Fibroblast of lung (primary cell): Measurements from ENCODE around the gene GUCY2C. TPM values are rescaled to one million over a fixed set of nuclear protein-coding genes. Genes with fewer than 3 reads are reported as not detected.

Source experiments
- DNase-seq, 2 donors: peaks; one replicate each; pipeline versions ENCODE4 v3.0.0 to v3.0.0-alpha.2; 2010; ENCODE audit warnings: low read depth in 2 of 2
- H2AFZ ChIP-seq: 2 replicates; pipeline ENCODE4 v1.5.1; 2012; ENCODE audit warnings: low read length, control low read depth, inconsistent platforms
- H3K27ac ChIP-seq: 2 replicates; pipeline ENCODE4 v1.5.1; 2011; ENCODE audit warnings: low read length, control low read depth; ENCODE audit not compliant: insufficient read depth
- H3K27me3 ChIP-seq: 2 replicates; pipeline ENCODE4 v1.5.1; 2011; ENCODE audit warnings: mild to moderate bottlenecking, low read length; ENCODE audit not compliant: control insufficient read depth, insufficient read depth
- H3K36me3 ChIP-seq: 2 replicates; pipeline ENCODE4 v1.5.1; 2011; ENCODE audit warnings: low read length; ENCODE audit not compliant: control insufficient read depth, insufficient read depth
- H3K4me1 ChIP-seq: 2 replicates; pipeline ENCODE4 v1.5.1; 2011; ENCODE audit warnings: low read length; ENCODE audit not compliant: control insufficient read depth, insufficient read depth; ENCODE audit errors: extremely low read depth
- H3K4me2 ChIP-seq: 2 replicates; pipeline ENCODE4 v1.5.1; 2011; ENCODE audit warnings: low read length, control low read depth; ENCODE audit not compliant: insufficient read depth; ENCODE audit errors: extremely low read depth
- H3K4me3 ChIP-seq, 4 experiments: fragments of 200-600 bp in 1 of 4; sonication (generic) in 1 of 4; replicated peaks in 1 of 4; 2 replicates each; pipeline ENCODE4 v1.5.1; 2011 to 2016; ENCODE audit warnings: low read length in 4 of 4, low read depth in 3 of 4, mild to moderate bottlenecking in 3 of 4, control low read depth in 2 of 4, inconsistent platforms in 1 of 4, mixed read lengths in 1 of 4; ENCODE audit not compliant: insufficient read depth in 1 of 4; ENCODE audit errors: control extremely low read depth in 1 of 4
- H3K79me2 ChIP-seq: 2 replicates; pipeline ENCODE4 v1.5.1; 2012; ENCODE audit warnings: mild to moderate bottlenecking, low read length, inconsistent platforms; ENCODE audit not compliant: control insufficient read depth, insufficient read depth
- H3K9ac ChIP-seq: 2 replicates; pipeline ENCODE4 v1.5.1; 2011; ENCODE audit warnings: mild to moderate bottlenecking, low read length, control low read depth; ENCODE audit not compliant: insufficient read depth
- H3K9me3 ChIP-seq: 2 replicates; pipeline ENCODE4 v1.5.1; 2012; ENCODE audit warnings: low read depth, low read length; ENCODE audit not compliant: control insufficient read depth, insufficient read depth
- H4K20me1 ChIP-seq: 2 replicates; pipeline ENCODE4 v1.5.1; 2011; ENCODE audit warnings: low read length; ENCODE audit not compliant: control insufficient read depth, insufficient read depth; ENCODE audit errors: extremely low read depth
- CTCF ChIP-seq, 2 donors: IDR thresholded peaks in 1 of 2; conservative IDR thresholded peaks in 1 of 2; 1 replicate in 1 of 2; 2 replicates in 1 of 2; pipeline ENCODE4 v1.5.1; 2011 to 2012; ENCODE audit warnings: low read length in 2 of 2, control low read depth in 1 of 2, inconsistent platforms in 1 of 2, low read depth in 1 of 2, mild to moderate bottlenecking in 1 of 2
- EZH2 ChIP-seq: IDR thresholded peaks from 2 replicates; pipeline ENCODE4 v1.5.1; 2012; ENCODE audit warnings: low read length, control low read depth, mild to moderate bottlenecking; ENCODE audit errors: missing control alignments
- polyA plus RNA-seq, 2 donors: library from polyadenylated mRNA; depleted of rRNA in 1 of 2; stranded (reverse) in 1 of 2; unstranded in 1 of 2; fragments of >200 nt; gene quantifications; 2 replicates each; pipeline ENCODE4 v1.2.1, GENCODE V29; 2011 to 2012; ENCODE audit warnings: missing spikeins in 1 of 2
- total RNA-seq: library from RNA; depleted of rRNA; stranded (reverse); fragments of >200 nt; gene quantifications from 2 replicates; pipeline ENCODE4 v1.2.1, GENCODE V29; 2014

The GUCY2C gene
- total and polyA plus RNA-seq, 2 donors (not counting 1 experiment from before 2014, with no cell fraction given), result 0.02 TPM; not detected in 1

- Histone ChIP-seq H3K79me2 (no peaks in the 10 kb centered on the region), H3K9ac (no peak overlapping the region), H2AFZ (no peak overlapping the region), H3K36me3 (no peaks in the 10 kb centered on the region), H4K20me1 (no peaks in the 10 kb centered on the region), H3K9me3 (no peaks in the 10 kb centered on the region), H3K4me2 (no peak overlapping the region), H3K27me3 (no peaks in the 10 kb centered on the region), H3K4me3 (no peak overlapping the region), H3K4me1 (no peaks in the 10 kb centered on the region), H3K27ac (no peak overlapping the region)
- no peak for TF ChIP-seq EZH2
- TF ChIP-seq CTCF (conservative IDR thresholded peaks at IDR 0.05 in 1 of 2, IDR thresholded peaks at IDR 0.05 in 1 of 2; ENCODE audit: low read depth in 1 of 2, low read length in 2 of 2), result no peak
- no peak for DNase-seq
Observed at GRCh38 chr12:14563046-14563445, 133.4 kb downstream of the GUCY2C start.

Other genes starting within 250 kb of the GUCY2C start
- gene PLBD1, start 128.7 kb downstream of the GUCY2C start, total RNA-seq, result 5.1 and 5.4 TPM in 2 replicates
- gene PLBD1, start 128.7 kb downstream of the GUCY2C start, polyA plus RNA-seq, result 0.76 and 1.2 TPM in 2 replicates
- 8.0 and 10.6 TPM in 2 replicates for gene WBP11, start 106.9 kb upstream of the GUCY2C start, total RNA-seq
- 17.5 and 27.4 TPM in 2 replicates for gene WBP11, start 106.9 kb upstream of the GUCY2C start, polyA plus RNA-seq
- 1.0 and 1.5 TPM in 2 replicates for gene C12orf60, start 107.1 kb upstream of the GUCY2C start, total RNA-seq
- 1.1 TPM in 2 replicates for gene C12orf60, start 107.1 kb upstream of the GUCY2C start, polyA plus RNA-seq
- gene SMCO3, start 117.6 kb upstream of the GUCY2C start, total RNA-seq, result 0.17 TPM in 1 of 2 replicates, not detected in the other
- gene SMCO3, start 117.6 kb upstream of the GUCY2C start, polyA plus RNA-seq, result 0.16 TPM in 1 of 2 replicates, not detected in the other
- not detected in 2 replicates for gene ART4, start 146.9 kb upstream of the GUCY2C start, total RNA-seq
- gene ART4, start 146.9 kb upstream of the GUCY2C start, polyA plus RNA-seq, result not detected in 2 replicates
- 2.0 and 38.0 TPM in 2 replicates for gene MGP, start 189.3 kb upstream of the GUCY2C start, total RNA-seq
- 9.5 and 15.9 TPM in 2 replicates for gene MGP, start 189.3 kb upstream of the GUCY2C start, polyA plus RNA-seq
- gene ERP27, start 241.9 kb upstream of the GUCY2C start, total RNA-seq, result 0.17 TPM in 1 of 2 replicates, not detected in the other
- gene ERP27, start 241.9 kb upstream of the GUCY2C start, polyA plus RNA-seq, result 0.10 TPM in 1 of 2 replicates, not detected in the other